BLaER1 treated with 17β-estradiol and CSF1 and Interleukin-3, amounts not matched to agents 10 nM and 100 nM (cell line): ENCODE results near the gene PTPRQ.
A peak's percentile ranks its signal among the peaks of the same experiment; 100 is the strongest.

Source experiments
- H3K27ac ChIP-seq, 11 experiments: shearing (Covaris generic); formaldehyde crosslinking; 2 replicates each; pipeline ENCODE4 v1.8.1; 2022
- H3K27me3 ChIP-seq, 11 experiments: shearing (Covaris generic); formaldehyde crosslinking; 2 replicates each; pipeline ENCODE4 v1.8.1; 2022
- H3K36me3 ChIP-seq, 11 experiments: shearing (Covaris generic); formaldehyde crosslinking; 2 replicates each; pipeline ENCODE4 v1.8.1; 2022
- H3K4me1 ChIP-seq, 10 experiments: shearing (Covaris generic); formaldehyde crosslinking; 2 replicates each; pipeline ENCODE4 v1.8.1; 2022
- H3K4me2 ChIP-seq, 11 experiments: shearing (Covaris generic); formaldehyde crosslinking; 2 replicates each; pipeline ENCODE4 v1.8.1; 2022
- H3K4me3 ChIP-seq, 10 experiments: shearing (Covaris generic); formaldehyde crosslinking; 2 replicates each; pipeline ENCODE4 v1.8.1; 2022
- H3K9ac ChIP-seq, 11 experiments: shearing (Covaris generic); formaldehyde crosslinking; 2 replicates each; pipeline ENCODE4 v1.8.1; 2022
- H3K9me3 ChIP-seq, 11 experiments: shearing (Covaris generic); formaldehyde crosslinking; replicated peaks in 1 of 11; 2 replicates each; pipeline ENCODE4 v1.8.1; 2022
- H4K20me1 ChIP-seq, 11 experiments: shearing (Covaris generic); formaldehyde crosslinking; 2 replicates each; pipeline ENCODE4 v1.8.1; 2022
- Cebpa-rat ChIP-seq, 11 experiments: shearing (Covaris generic); IDR thresholded peaks; 2 replicates each; pipeline ENCODE4 v1.8.1; 2022

Gene PTPRQ

DNA sequence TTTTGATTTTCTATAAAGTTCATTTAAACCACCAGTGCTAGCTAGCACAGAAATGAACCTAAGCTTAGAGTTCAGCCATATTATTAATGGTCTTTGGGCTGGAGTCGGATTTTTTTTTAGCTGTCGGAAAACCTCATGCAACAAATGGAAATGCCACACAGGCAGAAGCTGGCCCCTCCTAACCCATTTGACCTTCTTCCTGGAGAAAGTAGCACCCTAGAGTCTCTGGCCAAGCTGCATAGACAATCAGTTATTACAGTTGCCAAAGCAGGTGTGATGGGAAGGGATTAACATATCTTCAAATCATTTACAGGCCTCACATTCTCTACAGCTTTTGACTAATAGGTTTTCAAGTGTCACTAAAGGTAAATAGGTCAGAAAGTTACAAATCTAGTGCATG, 49.4 kb downstream of the PTPRQ start:
- no peak overlapping the region for H3K4me3 ChIP-seq
- no peak overlapping the region for H3K4me2 ChIP-seq
- no peaks in the 10 kb centered on the region for H3K27me3 ChIP-seq
- no peak overlapping the region for H3K27ac ChIP-seq
- H3K9ac ChIP-seq, result no peak overlapping the region
- no peaks in the 10 kb centered on the region for H3K36me3 ChIP-seq
- H3K9me3 ChIP-seq, result peaks cover 0 to 15% (median 9%) of the 10 kb centered on the region in 11 experiments; a peak in 9 of 22 replicates
- H4K20me1 ChIP-seq, result no peaks in the 10 kb centered on the region
- peaks cover 8 to 22% (median 16%) of the 10 kb centered on the region in 10 experiments for H3K4me1 ChIP-seq
- TF ChIP-seq Cebpa-rat (IDR thresholded peaks at IDR 0.05), result no peak

DNA sequence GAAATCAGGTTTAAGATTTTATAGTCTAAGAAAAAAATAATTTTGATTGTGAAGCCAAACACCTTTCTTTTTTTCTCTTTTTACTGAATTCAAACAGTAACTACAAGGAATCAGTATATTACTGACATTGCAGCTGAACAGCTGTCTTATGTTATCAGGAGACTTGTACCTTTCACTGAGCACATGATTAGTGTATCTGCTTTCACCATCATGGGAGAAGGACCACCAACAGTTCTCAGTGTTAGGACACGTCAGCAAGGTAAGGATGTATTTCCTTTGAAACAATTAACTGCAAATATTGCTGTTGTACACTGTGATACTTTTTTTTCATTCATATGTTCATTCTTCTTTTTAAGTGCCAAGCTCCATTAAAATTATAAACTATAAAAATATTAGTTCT, 50.8 kb downstream of the PTPRQ start:
- Histone ChIP-seq H3K4me1 (peaks cover 10 to 35% (median 28%) of the 10 kb centered on the region in 10 experiments), H3K4me3 (no peak overlapping the region), H3K27ac (no peak overlapping the region; a peak in 1 of 22 replicates), H3K9me3 (peaks cover 0 to 17% (median 9%) of the 10 kb centered on the region in 11 experiments; a peak in 9 of 22 replicates), H3K36me3 (no peaks in the 10 kb centered on the region), H4K20me1 (no peaks in the 10 kb centered on the region), H3K4me2 (no peak overlapping the region), H3K27me3 (no peaks in the 10 kb centered on the region), H3K9ac (no peak overlapping the region)
- no peak for TF ChIP-seq Cebpa-rat (IDR thresholded peaks at IDR 0.05)

DNA sequence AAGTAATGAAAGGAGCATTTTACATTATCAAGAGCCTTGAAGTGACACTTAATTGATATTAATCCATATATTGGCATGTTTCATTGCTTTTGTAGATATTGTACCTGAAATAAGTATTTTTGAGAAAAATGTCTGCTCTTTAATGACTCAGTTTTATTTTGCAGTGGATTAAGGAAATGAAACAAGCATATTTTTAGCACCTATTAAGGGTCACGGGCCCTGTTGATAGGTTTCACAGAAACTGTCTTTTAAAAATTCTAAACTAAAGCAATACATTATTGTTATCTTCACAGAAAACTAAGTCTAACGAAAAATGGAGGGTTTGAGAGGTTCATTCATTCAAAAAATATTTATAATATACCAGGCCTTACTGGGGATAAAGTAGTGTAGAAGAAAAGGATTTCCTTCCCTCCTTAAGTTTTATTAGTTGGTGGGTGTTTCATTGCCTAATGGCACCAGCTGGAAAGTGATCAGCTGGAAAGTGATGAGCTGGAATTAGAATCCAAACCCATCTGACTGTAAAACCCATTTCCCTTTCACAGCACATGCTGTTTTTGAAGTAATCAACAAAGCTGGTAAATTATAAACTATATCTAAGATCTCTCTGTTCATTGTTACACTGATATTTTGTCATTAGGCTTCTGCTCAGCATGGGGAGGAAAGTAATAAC, 54.2 kb downstream of the PTPRQ start:
- peak in 4 of 11 experiments; percentile 13 to 87 (median 64); a peak in 7 of 22 replicates for TF ChIP-seq Cebpa-rat (IDR thresholded peaks at IDR 0.05)

DNA sequence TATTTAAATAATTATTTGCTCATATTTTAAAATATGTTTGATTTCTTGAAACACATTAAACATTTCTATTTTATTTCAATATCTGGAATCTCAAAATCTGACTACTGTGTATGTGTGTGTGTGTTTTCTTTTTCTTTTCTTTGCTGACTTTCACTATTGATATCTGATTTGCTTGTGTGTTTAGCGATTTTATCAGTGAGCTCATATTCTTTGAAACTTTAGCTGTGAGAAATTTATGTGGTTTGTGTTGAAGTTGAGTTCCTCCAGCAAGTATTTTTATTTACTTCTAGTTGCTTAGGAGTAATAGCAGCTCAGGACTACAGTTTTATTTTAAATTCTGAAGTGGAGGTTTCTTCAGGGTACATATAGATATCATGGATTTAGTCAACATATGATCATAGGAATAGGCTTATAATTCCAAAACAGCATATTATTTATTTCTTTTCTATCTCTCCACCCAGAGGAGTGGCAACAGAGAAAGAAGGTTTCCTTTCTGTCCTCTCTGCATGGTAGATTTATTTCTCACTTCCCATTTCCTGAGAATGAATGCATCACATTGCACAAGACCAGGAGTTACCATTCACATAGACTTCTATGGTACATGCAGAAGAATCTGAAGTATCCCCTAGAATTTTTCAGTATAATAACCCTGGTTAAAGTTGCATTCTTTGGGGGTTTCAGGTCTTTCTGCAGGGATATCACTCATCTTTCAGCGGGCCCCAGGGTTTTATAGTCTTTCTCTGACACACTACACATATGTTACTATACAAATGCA, 60.5 kb downstream of the PTPRQ start:
- Histone ChIP-seq H3K9ac (peak overlapping the region in 4 of 11 experiments; percentile 28 to 62 (median 33); a peak in 4 of 22 replicates), H3K27ac (peak overlapping the region in 9 of 11 experiments; percentile 37 to 83 (median 71); a peak in 18 of 22 replicates), H3K4me1 (peaks cover 8 to 35% (median 12%) of the 10 kb centered on the region in 10 experiments; a peak in 18 of 20 replicates), H3K36me3 (no peaks in the 10 kb centered on the region), H3K27me3 (no peaks in the 10 kb centered on the region), H4K20me1 (no peaks in the 10 kb centered on the region), H3K4me2 (peak overlapping the region in 10 of 11 experiments; percentile 6 to 71 (median 46); a peak in 17 of 22 replicates), H3K4me3 (no peak overlapping the region; a peak in 1 of 20 replicates), H3K9me3 (peaks cover 0 to 18% (median 15%) of the 10 kb centered on the region in 11 experiments; a peak in 10 of 22 replicates)
- TF ChIP-seq Cebpa-rat (IDR thresholded peaks at IDR 0.05), result peak in 5 of 11 experiments; percentile 14 to 80 (median 31); a peak in 6 of 22 replicates

More for the DNA sequence above, 54.2 kb downstream of the PTPRQ start:
- no peaks in the 10 kb centered on the region for H3K36me3 ChIP-seq
- peaks cover 0 to 30% (median 13%) of the 10 kb centered on the region in 11 experiments; a peak in 11 of 22 replicates for H3K9me3 ChIP-seq
- H3K4me1 ChIP-seq, result peaks cover 10 to 52% (median 29%) of the 10 kb centered on the region in 10 experiments
- no peaks in the 10 kb centered on the region for H3K27me3 ChIP-seq
- H3K4me2 ChIP-seq, result peak overlapping the region; percentile 21 to 75 (median 48); a peak in 20 of 22 replicates
- H3K9ac ChIP-seq, result peak overlapping the region in 9 of 11 experiments; percentile 38 to 79 (median 61); a peak in 17 of 22 replicates
- no peaks in the 10 kb centered on the region for H4K20me1 ChIP-seq
- H3K4me3 ChIP-seq, result peak overlapping the region in 1 of 10 experiments; percentile 5; a peak in 1 of 20 replicates
- peak overlapping the region; percentile 1 to 98 (median 85); a peak in 20 of 22 replicates for H3K27ac ChIP-seq

DNA sequence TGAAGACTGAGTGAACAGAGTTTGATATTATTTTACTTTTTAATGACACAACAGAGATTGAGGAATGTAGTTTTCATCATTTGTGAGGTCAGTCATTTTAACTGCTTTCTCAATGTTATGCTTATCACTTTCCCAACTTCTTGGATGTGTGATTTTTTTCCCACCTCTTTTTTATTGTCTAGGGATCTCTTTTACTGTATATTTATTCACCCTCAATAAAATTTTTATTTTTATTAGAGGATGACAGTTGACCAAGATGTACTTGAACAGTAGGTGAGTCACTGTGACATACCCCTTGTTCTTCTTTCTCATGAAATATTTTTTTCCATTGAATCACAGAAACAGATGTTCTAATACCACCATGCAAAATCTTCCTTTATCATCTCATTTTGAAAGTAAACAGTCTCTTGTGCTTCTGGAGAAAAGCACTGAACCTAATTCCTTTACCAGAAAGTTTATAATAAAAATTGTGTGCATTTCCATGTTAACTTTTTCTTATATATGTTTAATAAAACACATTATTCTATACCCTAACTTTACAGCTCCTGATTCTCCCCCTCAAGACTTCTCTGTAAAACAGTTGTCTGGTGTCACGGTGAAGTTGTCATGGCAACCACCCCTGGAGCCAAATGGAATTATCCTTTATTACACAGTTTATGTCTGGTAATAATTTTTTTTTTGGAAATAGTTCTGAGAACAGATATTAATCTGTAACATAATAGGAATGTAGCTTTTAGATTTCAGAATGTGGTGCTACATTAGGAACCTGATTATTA, 65.9 kb downstream of the PTPRQ start:
- H3K27ac ChIP-seq, result no peak overlapping the region
- TF ChIP-seq Cebpa-rat (IDR thresholded peaks at IDR 0.05), result no peak
- H3K27me3 ChIP-seq, result no peaks in the 10 kb centered on the region
- H3K4me1 ChIP-seq, result peaks cover 1 to 8% (median 3%) of the 10 kb centered on the region in 10 experiments; a peak in 17 of 20 replicates
- H3K4me3 ChIP-seq, result no peak overlapping the region
- H4K20me1 ChIP-seq, result no peaks in the 10 kb centered on the region
- H3K9ac ChIP-seq, result no peak overlapping the region
- H3K9me3 ChIP-seq, result peaks cover 10 to 14% (median 13%) of the 10 kb centered on the region in 11 experiments; a peak in 20 of 22 replicates
- no peak overlapping the region for H3K4me2 ChIP-seq
- no peaks in the 10 kb centered on the region for H3K36me3 ChIP-seq

DNA sequence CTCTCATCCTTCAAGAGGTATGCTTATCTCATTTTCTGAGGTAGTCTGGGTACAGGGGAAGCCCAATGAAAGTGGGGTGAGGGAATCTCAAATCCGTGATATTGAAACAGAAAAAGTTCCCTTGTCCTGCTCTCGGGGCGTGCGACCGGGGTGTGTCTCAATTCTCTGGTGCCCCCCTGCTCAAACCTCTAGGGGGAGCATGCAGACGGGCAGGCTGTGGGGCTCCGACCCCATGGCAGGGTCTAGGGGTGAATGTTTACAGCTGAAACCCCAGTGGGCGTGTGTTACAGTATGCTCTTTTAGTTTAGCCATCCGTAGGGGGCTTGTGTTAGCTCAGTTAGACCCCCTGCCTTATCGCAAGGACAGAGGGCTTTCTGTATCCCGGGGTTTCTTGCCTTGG, 68.7 kb downstream of the PTPRQ start:
- H3K36me3 ChIP-seq, result no peaks in the 10 kb centered on the region
- peaks cover 11 to 17% (median 15%) of the 10 kb centered on the region in 11 experiments; a peak in 21 of 22 replicates for H3K9me3 ChIP-seq
- no peak overlapping the region for H3K27ac ChIP-seq
- H4K20me1 ChIP-seq, result no peaks in the 10 kb centered on the region
- H3K4me2 ChIP-seq, result no peak overlapping the region
- no peak overlapping the region for H3K9ac ChIP-seq
- H3K4me3 ChIP-seq, result no peak overlapping the region
- H3K27me3 ChIP-seq, result no peaks in the 10 kb centered on the region
- H3K4me1 ChIP-seq, result no peaks in the 10 kb centered on the region
- TF ChIP-seq Cebpa-rat (IDR thresholded peaks at IDR 0.05), result no peak

DNA sequence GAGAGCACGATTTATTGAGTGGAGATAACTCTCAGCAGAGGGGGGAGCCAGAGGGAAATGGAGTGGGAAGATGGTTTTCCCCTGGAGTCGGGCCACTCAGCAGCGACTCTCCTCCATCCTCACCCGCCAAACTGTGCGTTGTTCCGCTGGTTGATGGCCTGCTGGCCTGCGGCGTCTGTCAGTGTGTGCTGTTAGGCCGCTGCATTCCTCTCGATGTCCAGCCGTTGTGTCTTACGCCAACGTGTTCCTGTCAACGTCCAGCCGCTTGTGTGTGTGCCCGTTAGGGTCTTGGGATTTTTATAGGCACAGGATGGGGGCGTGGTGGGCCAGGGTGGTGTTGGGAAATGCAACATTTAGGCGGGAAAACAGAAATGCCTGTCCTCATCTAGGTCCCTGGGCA, 69.2 kb downstream of the PTPRQ start:
- no peak overlapping the region for H3K9ac ChIP-seq
- H3K4me2 ChIP-seq, result no peak overlapping the region
- H3K27me3 ChIP-seq, result no peaks in the 10 kb centered on the region
- H3K4me1 ChIP-seq, result no peaks in the 10 kb centered on the region
- peaks cover 11 to 21% (median 16%) of the 10 kb centered on the region in 11 experiments; a peak in 21 of 22 replicates for H3K9me3 ChIP-seq
- H3K27ac ChIP-seq, result no peak overlapping the region
- no peak for TF ChIP-seq Cebpa-rat (IDR thresholded peaks at IDR 0.05)
- no peaks in the 10 kb centered on the region for H3K36me3 ChIP-seq
- H4K20me1 ChIP-seq, result no peaks in the 10 kb centered on the region
- no peak overlapping the region for H3K4me3 ChIP-seq

DNA sequence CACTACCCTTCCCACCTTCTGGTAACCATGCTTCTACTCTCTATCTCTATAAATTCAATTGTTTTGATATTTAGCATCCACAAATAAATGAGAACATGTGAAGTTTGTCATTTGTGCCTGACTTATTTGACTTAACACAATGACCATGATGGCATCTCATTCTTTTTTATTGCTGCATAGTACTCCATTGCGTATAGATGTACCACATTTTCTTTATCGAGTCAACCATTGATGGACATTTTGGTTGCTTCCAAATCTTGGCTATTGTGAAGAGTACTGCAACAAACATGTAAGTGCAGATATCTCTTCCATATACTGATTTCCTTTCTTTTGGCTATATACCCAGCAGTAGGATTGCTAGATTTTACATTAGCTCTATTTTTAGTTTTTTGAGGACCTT, 73.6 kb downstream of the PTPRQ start:
- H3K4me3 ChIP-seq, result no peak overlapping the region
- H3K4me2 ChIP-seq, result no peak overlapping the region
- H3K9me3 ChIP-seq, result peaks cover 10 to 21% (median 16%) of the 10 kb centered on the region in 11 experiments; a peak in 21 of 22 replicates
- H4K20me1 ChIP-seq, result no peaks in the 10 kb centered on the region
- H3K4me1 ChIP-seq, result no peaks in the 10 kb centered on the region
- no peak overlapping the region for H3K9ac ChIP-seq
- no peaks in the 10 kb centered on the region for H3K36me3 ChIP-seq
- no peak overlapping the region for H3K27ac ChIP-seq
- no peak for TF ChIP-seq Cebpa-rat (IDR thresholded peaks at IDR 0.05)
- H3K27me3 ChIP-seq, result no peaks in the 10 kb centered on the region
